HS-27A (cell line): Measurements from ENCODE around the gene MIOS.

Experiments used
- DNase-seq: peaks from one replicate; pipeline ENCODE4 v3.0.0-alpha.2; 2012; ENCODE audit warnings: low read depth, missing footprints

The MIOS gene

GRCh38 chr7:7566651-7567611 lies at the start of gene MIOS:
TSS of gene MIOS (plus strand) at chr7:7566884. CDS start at chr7:7572476, 5,592 bp downstream.
- no peak for DNase-seq

GRCh38 chr7:7517754-7518153 lies 48.9 kb upstream of the MIOS start:
- no peak for DNase-seq

GRCh38 chr7:7519056-7519455 lies 47.6 kb upstream of the MIOS start:
- DNase-seq: no peak

GRCh38 chr7:7519528-7519927 lies 47.2 kb upstream of the MIOS start:
- DNase-seq: no peak

GRCh38 chr7:7521259-7521658 lies 45.4 kb upstream of the MIOS start:
- peak; percentile 9 for DNase-seq

- DNase-seq: no peak
Observed at GRCh38 chr7:7522421-7522820, 44.3 kb upstream of the MIOS start.

- DNase-seq: no peak
Observed at GRCh38 chr7:7524121-7524520, 42.6 kb upstream of the MIOS start.

- DNase-seq: no peak
Observed at GRCh38 chr7:7526006-7526405, 40.7 kb upstream of the MIOS start.

- no peak for DNase-seq
Observed at GRCh38 chr7:7527047-7527446, 39.6 kb upstream of the MIOS start.

- no peak for DNase-seq
Observed at GRCh38 chr7:7529328-7529727, 37.4 kb upstream of the MIOS start.

GRCh38 chr7:7533831-7534430 lies 32.8 kb upstream of the MIOS start:
- no peak for DNase-seq

- DNase-seq: no peak
Observed at GRCh38 chr7:7535691-7536090, 31.0 kb upstream of the MIOS start, which contains the start of gene COL28A1. TSS of gene COL28A1 (minus strand) at chr7:7535873. CDS start at chr7:7532875, 2,998 bp downstream.

GRCh38 chr7:7536396-7537019 lies 30.2 kb upstream of the MIOS start:
- no peak for DNase-seq

- no peak for DNase-seq
Observed at GRCh38 chr7:7537711-7538110, 29.0 kb upstream of the MIOS start.

GRCh38 chr7:7539152-7539551 lies 27.5 kb upstream of the MIOS start:
- DNase-seq: no peak

- DNase-seq: no peak
Observed at GRCh38 chr7:7539711-7540110, 27.0 kb upstream of the MIOS start.

GRCh38 chr7:7542251-7542835 lies 24.3 kb upstream of the MIOS start:
- no peak for DNase-seq

GRCh38 chr7:7548407-7548806 lies 18.3 kb upstream of the MIOS start:
- DNase-seq: no peak

- no peak for DNase-seq
Observed at GRCh38 chr7:7550663-7551062, 16.0 kb upstream of the MIOS start.

GRCh38 chr7:7552199-7552598 lies 14.5 kb upstream of the MIOS start:
- no peak for DNase-seq

- DNase-seq: no peak
Observed at GRCh38 chr7:7553386-7553785, 13.3 kb upstream of the MIOS start.

- peak; percentile 42 for DNase-seq
Observed at GRCh38 chr7:7554021-7554432, 12.7 kb upstream of the MIOS start.
